Uterus (tissue), 4 donors: ENCODE data around the gene KMT5B. TPM values are rescaled to one million over a fixed set of nuclear protein-coding genes. Genes with fewer than 3 reads are reported as not detected.

Experiments used
- DNase-seq, 2 donors: peaks; one replicate each; pipeline ENCODE4 v3.0.0-alpha.2; 2019 to 2020
- H3K27ac ChIP-seq, 2 donors: fragments of 200-600 bp; sonication (generic); 1 replicate in 1 of 2; 2 replicates in 1 of 2; pipeline ENCODE4 v1.5.1; 2016 to 2018
- H3K27me3 ChIP-seq, 2 donors: fragments of 200-600 bp; sonication (generic); one replicate each; pipeline ENCODE4 v1.5.1; 2018 to 2019; ENCODE audit warnings: control low read depth in 1 of 2
- H3K36me3 ChIP-seq, 2 donors: fragments of 200-600 bp; sonication (generic); one replicate each; pipeline ENCODE4 v1.5.1; 2019; ENCODE audit warnings: control low read depth in 1 of 2
- H3K4me1 ChIP-seq, 2 donors: fragments of 200-600 bp; sonication (generic); one replicate each; pipeline ENCODE4 v1.5.1; 2018 to 2019; ENCODE audit warnings: control low read depth in 1 of 2
- H3K4me3 ChIP-seq, 2 donors: fragments of 200-600 bp; sonication (generic); 1 replicate in 1 of 2; 2 replicates in 1 of 2; pipeline ENCODE4 v1.5.1; 2018 to 2019; ENCODE audit warnings: mild to moderate bottlenecking in 1 of 2
- H3K9me3 ChIP-seq, 2 donors: fragments of 200-600 bp; sonication (generic); one replicate each; pipeline ENCODE4 v1.5.1; 2019; ENCODE audit warnings: control low read depth in 1 of 2
- CTCF ChIP-seq, 4 experiments: fragments of 200-600 bp in 2 of 4; fragments of 450-650 bp in 2 of 4; sonication (generic) in 2 of 4; IDR thresholded peaks; one replicate each; pipeline ENCODE4 v1.5.1; 2016 to 2019; ENCODE audit warnings: antibody characterized with exemption in 4 of 4, mild to moderate bottlenecking in 2 of 4, moderate library complexity in 1 of 4
- POLR2A ChIP-seq, 2 donors: fragments of 450-650 bp; IDR thresholded peaks; one replicate each; pipeline ENCODE4 v1.6.1; 2016; ENCODE audit warnings: antibody characterized with exemption in 2 of 2, mild to moderate bottlenecking in 1 of 2, moderate library complexity in 1 of 2
- intact Hi-C: fragments of 100-400 bp; cut with DNase I; formaldehyde crosslinking; loops from one replicate; pipeline ENCODE4 v1.15.1; 2023; ENCODE audit warnings: low total_unique reads
- total RNA-seq, 4 donors: library from RNA; depleted of rRNA in 3 of 4; stranded (reverse); fragments of >200 nt in 3 of 4; gene quantifications; one replicate each; pipeline versions ENCODE4 v1.1.0 to v1.2.4, GENCODE V29; 2014 to 2023
- donor health status: DM: yes; HTN: yes; CAD: no.

The KMT5B gene
- total RNA-seq, 4 donors from 2014 or later = 13.5 to 108 (median 79.4) TPM

DNA sequence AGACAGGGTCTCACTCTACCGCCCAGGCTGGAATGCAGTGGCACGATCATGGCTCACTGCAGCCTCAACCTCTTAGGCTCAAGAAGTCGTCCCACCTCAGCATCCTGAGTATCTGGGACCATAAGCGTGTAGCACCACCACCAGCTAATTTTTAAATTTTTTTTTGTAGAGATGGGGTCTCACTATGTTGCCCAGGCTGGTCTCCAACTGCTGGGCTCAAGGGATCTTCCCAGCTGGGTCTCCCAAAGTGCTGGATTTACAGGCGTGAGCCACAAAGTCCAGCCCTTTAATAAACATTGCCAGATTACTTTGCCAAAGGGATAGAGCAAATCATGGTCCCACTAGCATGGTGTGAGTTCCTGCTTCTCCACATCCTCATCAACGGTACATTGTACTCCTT, 45.6 kb downstream of the KMT5B start:
- no peak for TF ChIP-seq CTCF (IDR thresholded peaks at IDR 0.05)
- H3K4me1 ChIP-seq = no peaks in the 10 kb centered on the region
- H3K4me3 ChIP-seq = no peak overlapping the region
- no peaks in the 10 kb centered on the region for H3K9me3 ChIP-seq
- intact Hi-C loops = no loop called here
- no peak for DNase-seq
- H3K27me3 ChIP-seq = no peaks in the 10 kb centered on the region
- no peaks in the 10 kb centered on the region for H3K36me3 ChIP-seq
- H3K27ac ChIP-seq = no peak overlapping the region

- Histone ChIP-seq H3K36me3 (no peaks in the 10 kb centered on the region), H3K9me3 (no peaks in the 10 kb centered on the region), H3K27me3 (no peaks in the 10 kb centered on the region), H3K4me3 (no peak overlapping the region), H3K27ac (no peak overlapping the region), H3K4me1 (no peaks in the 10 kb centered on the region)
- intact Hi-C loops = no loop called here
- DNase-seq = no peak
- TF ChIP-seq CTCF (IDR thresholded peaks at IDR 0.05) (no peak), POLR2A (IDR thresholded peaks at IDR 0.05) (no peak)
Observed at GRCh38 chr11:68166969-68167368, 46.1 kb downstream of the KMT5B start.

DNA sequence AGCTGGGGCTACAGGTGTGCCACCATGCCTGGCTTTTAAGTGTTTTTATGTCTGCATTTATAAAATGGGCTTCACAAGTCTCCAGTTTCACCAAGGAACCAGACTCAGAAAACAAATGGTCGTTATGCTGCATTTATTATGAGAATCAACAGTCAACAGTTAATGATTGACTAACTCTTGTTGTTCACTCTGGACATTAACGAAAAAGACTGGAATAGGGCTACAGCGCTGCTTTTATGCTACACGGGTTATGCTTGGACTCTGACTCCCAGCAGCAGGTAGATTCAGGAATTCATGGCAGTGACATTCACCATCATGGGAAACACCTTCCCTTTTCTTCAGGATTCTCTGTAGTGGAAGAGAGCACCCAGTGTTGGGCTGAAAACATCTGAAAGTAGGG, 47.5 kb downstream of the KMT5B start:
- intact Hi-C loops = no loop called here
- Histone ChIP-seq H3K27me3 (no peaks in the 10 kb centered on the region), H3K27ac (no peak overlapping the region), H3K9me3 (no peaks in the 10 kb centered on the region), H3K36me3 (no peaks in the 10 kb centered on the region), H3K4me3 (no peak overlapping the region), H3K4me1 (no peaks in the 10 kb centered on the region)
- no peak for TF ChIP-seq POLR2A (IDR thresholded peaks at IDR 0.05)
- no peak for TF ChIP-seq CTCF (IDR thresholded peaks at IDR 0.05)
- DNase-seq = no peak

GRCh38 chr11:68164437-68164836, 48.7 kb downstream of the KMT5B start:
- TF ChIP-seq POLR2A (IDR thresholded peaks at IDR 0.05) (no peak), CTCF (IDR thresholded peaks at IDR 0.05) (no peak)
- Histone ChIP-seq H3K36me3 (no peaks in the 10 kb centered on the region), H3K9me3 (no peaks in the 10 kb centered on the region), H3K4me1 (no peaks in the 10 kb centered on the region), H3K27ac (no peak overlapping the region), H3K27me3 (no peaks in the 10 kb centered on the region), H3K4me3 (no peak overlapping the region)
- no peak for DNase-seq
- intact Hi-C loops = no loop called here

DNA sequence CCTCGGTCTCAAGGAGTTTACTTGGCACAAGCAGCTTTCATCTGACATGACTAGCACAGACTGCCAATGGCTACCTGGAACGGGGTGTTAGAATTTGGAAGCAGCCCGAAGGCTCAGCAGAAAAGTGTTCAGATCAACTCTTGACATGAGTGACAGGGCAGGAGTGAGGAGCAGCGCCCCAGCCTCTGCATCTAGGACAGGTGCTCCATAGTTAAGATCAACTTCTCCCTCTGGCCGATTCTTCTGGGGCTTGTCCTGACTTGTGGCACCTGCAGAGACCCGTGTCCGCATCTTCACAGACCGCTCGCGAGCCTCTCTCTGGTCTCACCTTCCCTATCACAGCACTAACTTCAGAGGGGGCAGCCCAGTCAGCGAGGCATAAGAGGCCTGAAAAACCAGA, 49.4 kb downstream of the KMT5B start:
- no peak overlapping the region for H3K4me3 ChIP-seq
- no peaks in the 10 kb centered on the region for H3K36me3 ChIP-seq
- TF ChIP-seq CTCF (IDR thresholded peaks at IDR 0.05) (no peak), POLR2A (IDR thresholded peaks at IDR 0.05) (no peak)
- H3K4me1 ChIP-seq = no peaks in the 10 kb centered on the region
- no peak overlapping the region for H3K27ac ChIP-seq
- H3K27me3 ChIP-seq = no peaks in the 10 kb centered on the region
- DNase-seq = no peak
- H3K9me3 ChIP-seq = no peaks in the 10 kb centered on the region
- intact Hi-C loops = no loop called here
